Ishikawa (cell line): ENCODE results near the gene S100A12.

ENCODE experiments used
- CEBPB ChIP-seq: IDR thresholded peaks from 2 replicates; pipeline ENCODE4 v1.6.1; 2012
- CREB1 ChIP-seq: IDR thresholded peaks from 2 replicates; pipeline ENCODE4 v1.6.1; 2012; ENCODE audit warnings: low read depth
- EGR1 ChIP-seq: IDR thresholded peaks from 2 replicates; pipeline ENCODE4 v1.6.1; 2012
- EP300 ChIP-seq: IDR thresholded peaks from 2 replicates; pipeline ENCODE4 v1.6.1; 2012; ENCODE audit warnings: borderline replicate concordance
- FOXM1 ChIP-seq: IDR thresholded peaks from 2 replicates; pipeline ENCODE4 v1.6.1; 2012; ENCODE audit warnings: low read depth, borderline replicate concordance
- MAX ChIP-seq: IDR thresholded peaks from 2 replicates; pipeline ENCODE4 v1.6.1; 2012
- NFIC ChIP-seq: IDR thresholded peaks from 2 replicates; pipeline ENCODE4 v1.6.1; 2012
- RAD21 ChIP-seq: IDR thresholded peaks from 2 replicates; pipeline ENCODE4 v1.6.1; 2012; ENCODE audit warnings: low read depth
- REST ChIP-seq: IDR thresholded peaks from 2 replicates; pipeline ENCODE4 v1.6.1; 2012; ENCODE audit warnings: low read depth, mild to moderate bottlenecking
- TAF1 ChIP-seq: IDR thresholded peaks from 2 replicates; pipeline ENCODE4 v1.6.1; 2012; ENCODE audit warnings: low read depth, mild to moderate bottlenecking
- TCF12 ChIP-seq: IDR thresholded peaks from 2 replicates; pipeline ENCODE4 v1.6.1; 2012; ENCODE audit warnings: low read depth
- TEAD4 ChIP-seq: IDR thresholded peaks from 2 replicates; pipeline ENCODE4 v1.6.1; 2012
- YY1 ChIP-seq: IDR thresholded peaks from 2 replicates; pipeline ENCODE4 v1.6.1; 2012; ENCODE audit warnings: low read depth
- ZBTB7A ChIP-seq: IDR thresholded peaks from 2 replicates; pipeline ENCODE4 v1.6.1; 2012; ENCODE audit warnings: low read depth

GRCh38 chr1:153367090-153367489 is 8.3 kb downstream of the S100A12 start:
- TF ChIP-seq TEAD4 (no peak), EP300 (no peak), ZBTB7A (no peak), MAX (no peak), YY1 (no peak), REST (no peak), FOXM1 (no peak), CEBPB (no peak), TAF1 (no peak), NFIC (no peak), EGR1 (no peak), RAD21 (no peak), TCF12 (no peak), CREB1 (no peak)
